GM12892 (cell line): Measurements from ENCODE around the gene LAGE3.

Experiments
- POLR2A ChIP-seq: IDR thresholded peaks from 2 replicates; pipeline ENCODE4 v1.6.1; 2011; ENCODE audit warnings: low read depth, low read length, control low read depth
- POLR2AphosphoS5 ChIP-seq: IDR thresholded peaks from 2 replicates; pipeline ENCODE4 v1.6.1; 2011; ENCODE audit warnings: low read depth, low read length, control low read depth
- TAF1 ChIP-seq: IDR thresholded peaks from 2 replicates; pipeline ENCODE4 v1.6.1; 2011; ENCODE audit warnings: low read depth, mild to moderate bottlenecking, control low read depth, low read length, borderline replicate concordance

DNA sequence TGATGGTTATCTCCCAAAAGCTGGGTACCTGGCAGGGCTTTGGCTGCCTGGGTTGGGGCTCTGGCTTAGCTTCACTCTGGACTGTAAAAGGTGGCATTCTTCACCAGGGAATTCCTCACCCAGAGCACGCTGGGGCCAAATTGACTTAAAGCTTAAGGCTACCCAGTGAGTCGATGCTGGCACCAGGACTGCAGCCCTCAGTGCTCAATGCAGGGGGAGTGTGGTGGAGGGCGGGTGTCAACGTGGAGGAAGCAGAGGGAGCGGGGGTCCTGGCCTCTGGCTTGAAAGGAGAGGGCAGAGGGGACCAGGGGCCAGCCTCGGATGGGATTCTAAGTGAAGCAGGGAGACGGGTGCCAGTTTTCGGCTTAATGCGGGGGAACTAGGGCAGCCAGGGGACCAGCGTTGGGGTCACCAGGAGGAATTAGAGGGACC is 35.6 kb downstream of the LAGE3 start:
- no peak for TF ChIP-seq POLR2AphosphoS5
- TF ChIP-seq POLR2A, result no peak
- TF ChIP-seq TAF1, result no peak
